Measurements from ENCODE around the gene FPR3. TPM values are rescaled to one million over a fixed set of nuclear protein-coding genes. Genes with fewer than 3 reads are reported as not detected.

The FPR3 gene
- total RNA-seq, 4 donors from 2014 or later: 0.61 to 8.9 (median 3.6) TPM

GRCh38 chr19:51783372-51783771 is 11.6 kb upstream of the FPR3 start:
- no peak for TF ChIP-seq POLR2A (IDR thresholded peaks at IDR 0.05)
- TF ChIP-seq CTCF (IDR thresholded peaks at IDR 0.05): peak in 1 of 6 experiments; percentile 33
- WGBS, 2 donors: 12 to 17% methylated on average over 3 of the region's 3 CpGs

GRCh38 chr19:51784109-51784785 is 10.7 kb upstream of the FPR3 start:
- no peaks in the 10 kb centered on the region for H3K36me3 ChIP-seq
- H3K4me1 ChIP-seq: peaks cover 0 to 7% (median 0%) of the 10 kb centered on the region in 3 donors
- no peak overlapping the region for H3K4me3 ChIP-seq
- intact Hi-C loops (cut with DNase I): no loop called here
- H3K27me3 ChIP-seq: peaks cover 0 to 27% (median 0%) of the 10 kb centered on the region in 4 donors
- no peaks in the 10 kb centered on the region for H3K9me3 ChIP-seq
- DNase-seq: no peak
- peak overlapping the region in 2 of 4 donors; percentile 19 to 72 for H3K27ac ChIP-seq
- 60 to 64% methylated on average over 6 of the region's 6 CpGs for WGBS, 2 donors
- TF ChIP-seq POLR2A (IDR thresholded peaks at IDR 0.05) (no peak), CTCF (IDR thresholded peaks at IDR 0.05) (no peak)

More at GRCh38 chr19:51783372-51783771, 11.6 kb upstream of the FPR3 start:
- Histone ChIP-seq H3K4me1 (peaks cover 0 to 7% (median 0%) of the 10 kb centered on the region in 3 donors), H3K4me3 (no peak overlapping the region), H3K9me3 (no peaks in the 10 kb centered on the region), H3K27me3 (peaks cover 0 to 35% (median 0%) of the 10 kb centered on the region in 4 donors), H3K27ac (no peak overlapping the region), H3K36me3 (no peaks in the 10 kb centered on the region)
- intact Hi-C loops (cut with DNase I): no loop called here
- no peak for DNase-seq

- DNase-seq: no peak
- H3K4me3 ChIP-seq: no peak overlapping the region
- H3K27me3 ChIP-seq: peaks cover 0 to 23% (median 0%) of the 10 kb centered on the region in 4 donors
- H3K27ac ChIP-seq: peak overlapping the region in 2 of 4 donors; percentile 34 to 72
- H3K4me1 ChIP-seq: peaks cover 0 to 7% (median 0%) of the 10 kb centered on the region in 3 donors
- 45 to 47% methylated on average over 6 of the region's 6 CpGs for WGBS, 2 donors
- TF ChIP-seq CTCF (IDR thresholded peaks at IDR 0.05) (no peak), POLR2A (IDR thresholded peaks at IDR 0.05) (peak in 1 of 4 donors; percentile 29)
- intact Hi-C loops (cut with DNase I): no loop called here
- H3K9me3 ChIP-seq: no peaks in the 10 kb centered on the region
- no peaks in the 10 kb centered on the region for H3K36me3 ChIP-seq
Measured at GRCh38 chr19:51784922-51785690, 9.9 kb upstream of the FPR3 start.

DNA sequence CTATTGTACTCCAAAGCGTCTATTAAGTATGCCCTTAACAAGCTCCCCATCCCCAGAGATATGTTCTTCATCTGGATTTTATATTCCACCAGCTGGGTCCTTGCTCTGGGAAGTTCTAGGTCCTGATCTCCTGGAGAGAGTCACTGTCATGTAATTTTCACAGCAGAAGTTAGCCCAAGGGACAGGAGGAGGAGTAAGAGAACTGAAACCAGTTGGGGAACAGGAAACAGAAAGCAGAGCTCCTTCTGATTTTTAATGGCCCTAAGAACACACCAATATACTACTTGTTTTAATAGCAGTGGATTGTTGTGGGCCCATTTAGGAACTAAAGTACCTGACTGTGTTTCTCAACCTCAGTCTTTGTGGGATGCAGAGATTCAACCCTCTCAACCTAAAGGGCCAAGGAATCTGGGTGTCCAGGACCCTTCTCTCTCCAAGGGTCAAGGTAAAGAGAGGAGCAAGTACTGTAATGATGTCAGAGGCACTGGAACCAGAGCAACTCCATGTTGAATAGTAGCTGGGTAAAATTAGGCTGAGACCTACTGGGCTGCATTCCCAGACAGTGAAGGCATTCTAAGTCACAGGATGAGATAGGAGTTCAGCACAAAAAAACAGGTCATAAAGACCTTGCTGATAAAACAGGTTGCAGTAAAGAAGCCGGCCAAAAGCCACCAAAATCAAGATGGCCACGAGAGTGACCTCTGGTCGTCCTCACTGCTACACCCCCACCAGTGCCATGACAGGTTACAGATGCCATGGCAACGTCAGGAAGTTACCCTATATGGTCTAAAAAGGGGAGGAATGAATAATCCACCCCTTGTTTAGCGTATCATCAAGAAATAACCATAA is 8.1 kb upstream of the FPR3 start:
- Histone ChIP-seq H3K9me3 (no peaks in the 10 kb centered on the region), H3K27ac (no peak overlapping the region), H3K4me3 (no peak overlapping the region), H3K27me3 (peaks cover 0 to 7% (median 0%) of the 10 kb centered on the region in 4 donors), H3K4me1 (peaks cover 0 to 7% (median 0%) of the 10 kb centered on the region in 3 donors), H3K36me3 (no peaks in the 10 kb centered on the region)
- TF ChIP-seq CTCF (IDR thresholded peaks at IDR 0.05): no peak
- no peak for TF ChIP-seq POLR2A (IDR thresholded peaks at IDR 0.05)
- intact Hi-C loops (cut with DNase I): no loop called here
- no peak for DNase-seq
- WGBS, 2 donors: 51 to 55% methylated on average over 6 of the region's 6 CpGs
